Bronchial epithelial cell (primary cell): ENCODE data around the gene ABCA4. TPM values are rescaled to one million over a fixed set of nuclear protein-coding genes. Genes with fewer than 3 reads are reported as not detected.
"Not testable (repeated sequence)": the region's sequence is repeated elsewhere in the genome, so short reads cannot be mapped to it uniquely, and the experiment has no call there.

Source experiments
- DNase-seq: peaks from one replicate; pipeline ENCODE4 v3.0.0-alpha.2; 2010; ENCODE audit warnings: low read depth
- FAIRE-seq: peaks from 2 replicates; lab custom pipeline; 2011; peaks lifted over from hg19 to GRCh38; lab: Jason Lieb, UNC
- H3K27me3 ChIP-seq: 2 replicates; pipeline ENCODE4 v1.5.1; 2011; ENCODE audit warnings: low read length; ENCODE audit not compliant: control insufficient read depth, insufficient read depth
- H3K36me3 ChIP-seq: 2 replicates; pipeline ENCODE4 v1.5.1; 2011; ENCODE audit warnings: low read length; ENCODE audit not compliant: control insufficient read depth, insufficient read depth
- H3K4me3 ChIP-seq: 2 replicates; pipeline ENCODE4 v1.5.1; 2011; ENCODE audit warnings: mild to moderate bottlenecking, low read depth, low read length, control low read depth
- CTCF ChIP-seq: IDR thresholded peaks from 2 replicates; pipeline ENCODE4 v1.5.1; 2011; ENCODE audit warnings: mild to moderate bottlenecking, moderate library complexity, low read length, control low read depth, inconsistent platforms; ENCODE audit not compliant: insufficient read depth, severe bottlenecking
- total RNA-seq: library from RNA; depleted of rRNA; stranded (reverse); fragments of >200 nt; gene quantifications from 2 replicates; pipeline ENCODE4 v1.2.1, GENCODE V29; 2014

ABCA4 gene
- total RNA-seq, 1 donor from 2014 or later: under 0.01 TPM

- DNase-seq (peak; percentile 93), FAIRE-seq (no peak)
- no peak for TF ChIP-seq CTCF
- H3K4me3 ChIP-seq: no peak overlapping the region
- no peaks in the 10 kb centered on the region for H3K36me3 ChIP-seq
- H3K27me3 ChIP-seq: no peaks in the 10 kb centered on the region
These were observed 160.3 kb downstream of the ABCA4 start for GRCh38 chr1:93960641-93961147.

GRCh38 chr1:93959413-93959812 is 161.5 kb downstream of the ABCA4 start:
- TF ChIP-seq CTCF: no peak
- DNase-seq: no peak
- Histone ChIP-seq H3K36me3 (no peaks in the 10 kb centered on the region), H3K27me3 (no peaks in the 10 kb centered on the region), H3K4me3 (no peak overlapping the region)
- FAIRE-seq: no peak

- Histone ChIP-seq H3K36me3 (no peaks in the 10 kb centered on the region), H3K27me3 (no peaks in the 10 kb centered on the region), H3K4me3 (no peak overlapping the region)
- DNase-seq: no peak
- no peak for FAIRE-seq
- TF ChIP-seq CTCF: no peak
These were observed 162.2 kb downstream of the ABCA4 start for GRCh38 chr1:93958726-93959100.

- Histone ChIP-seq H3K27me3 (no peaks in the 10 kb centered on the region), H3K4me3 (no peak overlapping the region), H3K36me3 (no peaks in the 10 kb centered on the region)
- no peak for FAIRE-seq
- no peak for DNase-seq
- no peak for TF ChIP-seq CTCF
These were observed 162.8 kb downstream of the ABCA4 start for GRCh38 chr1:93958032-93958725.

GRCh38 chr1:93955765-93956164 is 165.2 kb downstream of the ABCA4 start:
- DNase-seq: no peak
- no peak overlapping the region for H3K4me3 ChIP-seq
- no peaks in the 10 kb centered on the region for H3K27me3 ChIP-seq
- H3K36me3 ChIP-seq: no peaks in the 10 kb centered on the region
- FAIRE-seq: no peak
- no peak for TF ChIP-seq CTCF

- H3K4me3 ChIP-seq, H3K27me3 ChIP-seq, FAIRE-seq, DNase-seq, H3K36me3 ChIP-seq: not testable (repeated sequence)
These were observed 173.8 kb downstream of the ABCA4 start for GRCh38 chr1:93947002-93947686.

Other genes with a start within 250 kb of the ABCA4 start
- gene DNTTIP2, start 241.9 kb downstream of the ABCA4 start, total RNA-seq: 24.5 and 28.4 TPM in 2 replicates
- gene GCLM, start 211.7 kb downstream of the ABCA4 start, total RNA-seq: 7.4 and 9.7 TPM in 2 replicates
- gene ARHGAP29, start 116.4 kb upstream of the ABCA4 start, total RNA-seq: 7.9 and 18.3 TPM in 2 replicates